ENCODE results near the gene FAM131B.

GRCh38 chr7:143355450-143356385 lies 6.8 kb downstream of the FAM131B start:
- TF ChIP-seq CTCF (conservative IDR thresholded peaks at IDR 0.05; ENCODE audit: low read depth, low read length) (no peak), EZH2 (IDR thresholded peaks at IDR 0.05; ENCODE audit: low read length, unreplicated experiment) (no peak)

Data from PC-3 (cell line).